ENCODE measurements around the gene SFT2D2.

GRCh38 chr1:168236836-168237611 lies 11.2 kb downstream of the SFT2D2 start:
- TF ChIP-seq CTCF (IDR thresholded peaks at IDR 0.05) (no peak), EZH2 (IDR thresholded peaks at IDR 0.05) (no peak)

All from neural progenitor cell (in vitro differentiated cells).